Measurements from ENCODE around the gene PFAS.

PFAS gene

DNA sequence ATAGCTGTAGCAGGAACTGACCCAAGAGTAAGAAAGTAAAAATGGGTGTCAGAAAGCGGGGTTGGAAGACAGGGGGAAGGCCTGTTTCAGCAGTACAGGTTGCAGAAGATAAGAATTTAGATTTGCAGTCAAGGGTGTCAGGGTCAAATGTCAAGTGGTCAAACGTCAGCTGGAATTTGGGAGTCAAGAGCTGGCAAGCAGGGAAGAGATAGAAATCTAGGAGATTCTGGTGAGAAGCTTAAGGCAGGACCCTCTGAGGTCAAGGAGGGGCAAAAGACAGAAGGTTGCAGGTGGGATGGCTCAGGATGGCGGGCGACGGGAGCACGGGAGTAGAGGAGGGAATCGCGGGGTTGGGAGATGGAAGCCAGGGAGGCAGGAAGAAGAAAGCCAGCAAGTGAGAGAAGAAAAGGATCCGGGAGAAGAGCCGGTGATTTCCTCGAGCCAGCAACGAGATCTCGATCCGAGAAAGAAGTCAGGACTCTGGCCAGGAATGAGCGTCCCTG, 45.8 kb downstream of the PFAS start:
- DNase-seq (no peak), ATAC-seq (no peak)

DNA sequence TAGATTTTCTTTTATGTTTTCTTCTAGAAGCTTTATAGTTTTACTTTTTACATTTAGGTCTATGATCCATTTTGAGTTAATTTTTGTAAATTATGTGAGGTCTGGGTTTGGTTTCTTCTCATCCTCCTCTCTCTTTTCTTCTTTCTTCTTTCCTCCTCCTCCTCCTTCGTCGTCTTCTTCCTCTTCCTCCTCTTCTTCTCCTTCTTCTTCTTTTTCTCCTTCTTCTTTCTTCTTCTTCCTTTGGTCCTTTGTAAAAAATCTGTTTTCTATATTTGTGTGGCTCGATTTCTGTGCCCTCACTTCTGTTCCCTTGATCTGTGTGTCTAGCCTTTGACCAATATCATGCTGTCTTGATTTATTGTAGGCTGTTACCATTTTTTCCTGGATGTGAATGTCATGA, 51.1 kb downstream of the PFAS start:
- ATAC-seq: no peak
- no peak for DNase-seq

DNA sequence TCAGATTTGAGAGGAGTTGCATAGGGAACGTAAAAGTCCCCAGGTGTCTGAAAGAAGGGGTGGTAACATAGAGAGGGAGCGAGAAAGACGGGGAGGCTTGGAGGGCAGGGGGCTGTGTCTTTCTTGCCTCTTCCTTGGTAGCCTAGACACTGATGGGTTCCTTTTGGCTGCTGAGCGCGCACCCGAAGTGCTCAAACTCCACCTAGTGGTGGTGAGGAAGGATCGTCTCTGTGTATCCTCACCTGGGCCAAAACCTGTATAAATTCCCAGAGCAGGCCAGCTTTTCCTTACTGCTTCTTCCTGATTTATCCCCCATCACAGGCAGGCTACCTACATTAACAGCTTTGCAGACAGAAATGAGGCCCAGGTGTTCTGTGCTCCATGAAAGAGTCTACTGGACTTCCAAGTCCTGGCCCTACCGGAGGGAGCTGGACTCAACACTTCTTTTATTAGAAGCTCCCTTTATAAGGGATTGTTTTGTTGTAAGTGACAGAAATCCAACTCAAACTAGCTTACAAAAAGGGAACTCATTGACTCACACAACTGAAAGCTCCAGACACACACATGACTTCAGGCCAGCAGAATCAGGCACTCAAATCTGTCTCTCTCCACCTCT, 51.6 kb downstream of the PFAS start:
- peak; percentile 49 for DNase-seq
- ATAC-seq: peak; percentile 93

DNA sequence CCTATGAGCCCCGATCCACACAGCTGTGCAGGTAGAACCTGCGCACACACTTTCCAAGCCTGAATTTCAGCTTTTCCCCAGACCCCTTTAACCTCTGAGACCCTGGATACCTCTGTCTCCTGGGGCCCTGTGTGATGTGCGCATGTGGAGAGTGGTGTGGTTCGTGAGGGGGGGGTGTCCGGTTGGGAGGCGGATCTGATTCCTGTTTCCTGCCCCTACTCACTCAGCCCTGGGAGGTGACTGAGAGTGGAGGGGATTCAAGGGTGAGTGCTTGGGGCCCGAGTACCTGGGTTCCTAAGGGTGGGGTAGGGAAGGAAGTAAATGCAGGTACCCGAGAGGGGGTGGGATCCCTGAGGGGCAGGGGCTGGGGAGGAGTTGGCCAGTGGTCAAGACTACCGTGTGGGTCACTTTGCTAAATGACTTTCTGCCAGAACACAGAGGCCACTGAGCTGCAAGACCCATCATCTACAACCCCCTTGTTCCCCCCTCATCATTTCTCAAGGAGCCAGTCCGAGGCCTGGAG, 61.6 kb downstream of the PFAS start:
- DNase-seq (no peak), ATAC-seq (no peak)

DNA sequence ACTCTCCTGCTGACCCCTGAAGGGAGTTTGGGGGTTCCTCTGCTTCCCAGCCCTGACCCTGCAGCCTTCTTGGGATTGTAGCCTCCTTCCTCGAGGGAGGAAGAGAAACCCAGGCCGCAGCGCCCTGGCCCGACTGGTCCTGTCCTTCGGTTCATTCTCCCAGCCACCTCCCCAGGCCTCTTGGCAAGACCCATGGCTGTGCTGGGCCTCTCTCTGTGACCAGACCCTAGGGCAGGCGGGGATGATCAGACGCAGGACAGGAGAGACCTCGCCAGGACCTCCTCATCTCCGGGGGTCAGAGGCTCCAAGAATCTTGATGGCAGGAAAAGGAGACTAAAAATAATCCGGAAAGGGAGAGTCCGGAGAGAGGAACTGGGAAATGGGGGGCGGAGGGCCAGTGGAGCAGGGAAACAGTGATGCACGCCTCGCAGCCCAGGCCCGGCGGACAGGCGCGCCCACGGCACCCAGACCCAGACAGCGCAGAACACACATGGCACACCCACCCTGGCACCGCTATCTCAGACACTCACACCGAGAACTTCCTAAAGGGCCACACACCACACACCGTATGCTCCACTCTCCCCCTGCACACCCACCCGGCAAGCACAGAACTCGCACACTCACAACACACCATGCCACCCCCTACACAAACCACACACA, 62.2 kb downstream of the PFAS start:
- DNase-seq (no peak), ATAC-seq (no peak)

DNA sequence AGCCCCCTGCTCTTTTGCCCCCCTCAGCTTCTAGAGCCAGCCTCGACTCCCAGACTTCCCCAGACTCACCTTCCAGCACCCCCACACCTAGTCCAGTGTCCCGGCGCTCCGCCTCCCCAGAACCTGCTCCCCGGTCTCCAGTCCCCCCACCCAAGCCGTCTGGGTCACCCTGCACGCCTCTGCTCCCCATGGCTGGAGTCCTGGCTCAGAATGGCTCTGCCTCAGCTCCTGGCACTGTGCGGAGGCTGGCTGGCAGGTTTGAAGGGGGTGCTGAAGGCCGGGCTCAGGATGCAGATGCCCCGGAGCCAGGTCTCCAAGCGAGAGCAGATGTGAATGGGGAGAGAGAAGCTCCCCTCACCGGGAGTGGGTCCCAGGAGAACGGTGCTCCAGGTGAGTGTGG, 63.2 kb downstream of the PFAS start:
- ATAC-seq (no peak), DNase-seq (no peak)

DNA sequence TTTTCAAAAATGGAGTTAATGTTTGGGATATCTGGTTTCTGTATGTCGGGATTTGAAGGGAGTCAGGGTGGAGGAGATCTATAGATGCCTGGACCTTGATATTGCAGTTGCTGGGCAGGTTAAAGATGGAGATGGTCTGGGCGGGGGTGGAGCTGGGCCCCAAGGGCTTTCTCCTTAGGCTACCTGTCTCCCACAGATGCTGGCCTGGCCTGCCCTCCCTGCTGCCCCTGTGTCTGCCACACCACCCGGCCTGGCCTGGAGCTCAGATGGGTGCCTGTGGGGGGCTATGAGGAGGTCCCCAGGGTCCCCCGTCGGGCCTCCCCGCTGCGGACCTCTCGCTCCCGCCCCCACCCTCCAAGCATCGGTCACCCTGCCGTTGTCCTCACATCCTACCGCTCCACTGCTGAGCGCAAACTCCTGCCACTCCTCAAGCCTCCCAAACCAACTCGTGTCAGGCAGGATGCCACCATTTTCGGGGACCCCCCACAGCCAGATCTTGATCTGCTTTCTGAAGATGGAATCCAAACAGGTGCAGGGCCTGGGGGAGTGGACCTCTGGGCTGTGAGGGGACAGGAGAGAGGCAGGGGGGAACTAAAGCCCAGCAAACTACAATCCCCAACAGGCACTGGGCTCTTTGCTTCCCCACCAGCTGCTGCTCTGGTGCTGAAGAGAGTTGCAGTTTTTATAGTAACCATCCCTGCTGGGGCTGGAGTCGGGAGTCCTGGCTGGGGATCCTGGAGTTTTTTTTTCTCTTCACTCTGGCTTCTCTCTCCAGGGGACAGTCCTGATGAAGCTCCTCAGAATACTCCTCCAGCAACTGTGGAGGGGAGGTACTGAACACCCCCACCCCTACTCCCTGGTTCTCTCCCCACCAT, 63.9 kb downstream of the PFAS start:
- ATAC-seq (no peak), DNase-seq (no peak)

DNA sequence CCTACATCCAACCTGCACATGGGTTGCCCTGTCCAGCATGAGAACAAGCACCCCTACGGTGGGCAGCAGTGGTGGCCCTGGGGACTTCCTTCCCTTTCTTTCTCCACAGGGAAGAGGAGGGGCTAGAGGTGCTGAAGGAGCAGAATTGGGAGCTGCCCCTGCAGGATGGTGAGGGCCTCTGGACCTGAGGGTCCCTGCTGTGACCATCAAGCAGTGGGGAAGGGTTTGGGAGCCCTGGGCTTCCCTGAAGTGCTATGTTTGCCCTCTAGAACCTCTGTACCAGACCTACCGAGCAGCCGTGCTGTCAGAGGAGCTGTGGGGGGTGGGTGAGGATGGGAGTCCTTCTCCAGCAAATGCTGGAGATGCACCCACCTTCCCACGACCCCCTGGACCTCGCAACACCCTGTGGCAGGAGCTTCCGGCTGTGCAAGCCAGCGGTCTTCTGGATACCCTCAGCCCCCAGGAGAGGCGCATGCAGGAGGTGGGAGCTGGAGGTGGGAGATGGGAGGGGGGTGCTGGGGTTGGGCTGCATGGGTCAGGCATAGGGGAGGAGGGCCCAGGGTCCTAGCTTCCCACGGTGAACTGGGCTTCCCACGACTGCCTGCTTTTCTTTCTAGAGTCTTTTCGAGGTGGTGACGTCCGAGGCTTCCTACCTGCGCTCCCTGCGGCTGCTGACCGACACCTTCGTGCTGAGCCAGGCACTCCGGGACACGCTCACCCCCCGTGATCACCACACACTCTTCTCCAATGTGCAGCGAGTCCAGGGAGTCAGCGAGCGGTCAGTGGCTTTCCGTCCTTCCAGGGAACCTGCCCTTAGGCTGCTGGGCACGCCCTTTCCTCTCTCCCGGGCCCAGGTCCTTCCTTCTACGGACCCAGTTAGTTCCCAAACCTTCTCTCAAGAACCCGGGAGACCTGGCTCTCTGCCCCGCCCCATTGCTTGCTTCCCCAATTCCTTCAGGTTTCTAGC, 66.0 kb downstream of the PFAS start:
- ATAC-seq (no peak), DNase-seq (no peak)

DNA sequence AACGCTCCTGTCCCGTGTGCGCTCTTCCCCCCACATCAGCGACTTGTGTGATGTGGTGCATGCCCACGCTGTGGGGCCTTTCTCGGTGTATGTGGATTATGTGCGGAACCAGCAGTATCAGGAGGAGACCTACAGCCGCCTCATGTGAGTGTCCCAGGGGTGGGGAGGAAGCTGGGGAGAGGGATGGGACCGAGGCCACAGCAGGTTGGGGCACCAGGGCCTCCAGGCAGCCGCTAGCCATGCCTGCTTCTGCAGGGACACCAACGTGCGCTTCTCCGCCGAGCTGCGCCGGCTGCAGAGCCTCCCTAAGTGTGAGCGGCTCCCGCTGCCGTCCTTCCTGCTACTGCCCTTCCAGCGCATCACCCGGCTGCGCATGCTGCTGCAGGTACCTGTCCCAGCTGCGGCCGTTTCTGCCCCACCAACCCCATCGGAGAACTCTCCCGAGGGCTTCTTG, 66.7 kb downstream of the PFAS start:
- ATAC-seq (no peak), DNase-seq (no peak)

DNA sequence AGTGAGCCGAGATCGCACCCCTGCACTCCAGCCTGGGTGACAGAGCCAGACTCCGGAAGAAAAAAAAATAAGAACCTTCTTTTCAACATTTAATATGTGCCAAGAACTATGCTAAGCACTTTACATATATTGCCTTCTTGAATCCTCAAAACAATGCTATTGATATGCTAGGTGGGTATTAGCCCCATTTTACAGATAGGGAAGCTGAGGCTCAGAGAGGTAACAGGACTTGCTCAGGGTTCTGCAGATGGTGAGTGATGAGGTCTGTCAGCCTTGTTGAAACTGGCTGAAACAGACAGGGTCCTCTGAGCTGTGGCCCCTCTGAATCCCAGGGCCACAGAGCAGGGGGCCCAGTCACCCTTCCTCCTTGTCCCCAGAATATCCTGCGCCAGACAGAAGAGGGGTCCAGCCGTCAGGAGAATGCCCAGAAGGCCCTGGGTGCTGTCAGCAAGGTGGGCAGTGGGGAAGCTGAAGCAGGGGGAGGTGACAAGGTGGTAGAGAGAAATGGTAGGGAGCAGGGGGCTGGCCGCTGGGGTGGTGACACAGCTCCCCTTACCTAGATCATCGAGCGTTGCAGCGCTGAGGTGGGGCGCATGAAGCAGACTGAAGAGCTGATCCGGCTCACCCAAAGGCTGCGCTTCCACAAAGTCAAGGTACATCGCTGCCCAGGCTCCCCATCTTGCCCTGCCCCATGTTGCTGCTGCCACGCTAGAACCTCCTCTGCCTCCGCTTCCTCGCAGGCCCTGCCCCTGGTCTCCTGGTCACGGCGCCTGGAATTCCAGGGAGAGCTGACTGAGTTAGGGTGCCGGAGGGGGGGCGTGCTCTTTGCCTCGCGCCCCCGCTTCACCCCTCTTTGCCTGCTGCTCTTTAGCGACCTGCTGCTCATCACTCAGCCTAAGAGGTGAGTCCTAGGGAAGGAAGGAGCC, 69.2 kb downstream of the PFAS start:
- no peak for DNase-seq
- no peak for ATAC-seq

Measured in stimulated activated naive CD8-positive, alpha-beta T cell treated with anti-CD3 and anti-CD28 coated beads, Interleukin-15, Interleukin-2, amounts not matched to agents 100 U/mL and 50 U/mL, for 24 hours (primary cell).